AG08396 (cell line): ENCODE measurements around the gene SDK1.

Source experiments
- DNase-seq: peaks from one replicate; pipeline ENCODE4 v3.0.0; 2012; ENCODE audit warnings: low spot score, mixed read lengths

The SDK1 gene

DNA sequence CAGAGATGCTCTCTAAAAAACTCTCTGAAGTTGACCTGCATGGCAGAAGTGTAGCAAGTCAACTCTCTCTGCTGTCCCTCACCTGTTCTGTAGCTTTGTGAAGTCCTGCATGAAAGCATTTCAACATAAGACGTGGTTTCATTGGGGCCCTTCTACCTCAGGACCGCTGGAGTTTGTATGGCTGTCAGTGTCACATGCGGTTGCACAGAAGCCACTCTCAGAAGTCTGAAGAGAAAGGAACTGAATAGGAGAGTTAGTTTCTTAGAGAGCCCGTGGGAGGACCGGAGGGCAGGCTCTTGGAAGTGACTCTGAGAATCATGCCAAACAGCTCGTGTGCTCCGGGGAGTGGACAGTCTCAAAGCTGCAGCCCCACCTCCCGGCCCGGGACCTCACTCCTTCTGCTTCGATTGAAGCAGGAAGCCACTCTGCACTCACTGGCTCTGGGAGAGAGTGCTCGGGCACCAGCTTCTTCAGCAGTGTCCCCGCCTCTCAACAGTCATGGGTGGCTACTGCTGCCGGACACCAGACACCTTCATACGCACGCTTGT, 486.7 kb downstream of the SDK1 start:
- no peak for DNase-seq

DNA sequence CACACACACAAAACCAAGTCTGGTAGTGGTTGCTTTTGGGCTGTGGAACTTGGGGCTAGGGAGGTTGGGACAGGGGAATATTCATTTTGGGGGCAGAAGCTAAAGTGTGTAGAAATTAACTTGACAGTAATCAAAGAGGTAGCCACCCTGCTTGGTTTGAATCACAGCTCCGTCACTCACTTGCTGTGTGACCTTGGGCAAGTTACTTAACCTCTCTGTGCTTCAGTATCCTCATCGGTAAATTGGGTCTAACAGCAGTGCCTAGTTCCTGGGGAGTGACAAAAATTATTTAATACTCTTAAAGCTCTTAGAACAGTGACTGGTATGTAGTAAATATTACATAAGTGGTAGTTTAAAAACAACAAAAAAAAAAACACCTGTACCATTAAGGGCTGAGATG, 489.8 kb downstream of the SDK1 start:
- DNase-seq, result no peak

DNA sequence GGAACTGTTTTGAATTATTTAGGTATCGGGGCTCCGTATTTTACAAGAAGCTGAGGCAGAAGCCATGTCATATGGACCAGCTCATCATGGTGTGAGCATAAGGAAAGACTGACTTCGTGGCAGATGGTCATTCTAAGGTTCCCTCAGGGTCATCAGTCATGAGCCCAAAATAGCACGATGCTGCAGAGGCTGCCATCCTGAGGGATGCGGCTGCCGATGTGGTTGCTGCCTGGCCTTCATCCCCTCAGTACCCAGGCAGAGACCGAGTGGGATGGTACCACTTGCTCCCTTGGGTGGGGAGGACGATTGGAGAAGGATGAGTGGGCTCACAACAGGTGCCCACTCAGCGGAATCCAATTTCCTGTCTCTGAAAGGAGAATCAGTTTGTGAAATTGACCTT, 490.3 kb downstream of the SDK1 start:
- no peak for DNase-seq

DNA sequence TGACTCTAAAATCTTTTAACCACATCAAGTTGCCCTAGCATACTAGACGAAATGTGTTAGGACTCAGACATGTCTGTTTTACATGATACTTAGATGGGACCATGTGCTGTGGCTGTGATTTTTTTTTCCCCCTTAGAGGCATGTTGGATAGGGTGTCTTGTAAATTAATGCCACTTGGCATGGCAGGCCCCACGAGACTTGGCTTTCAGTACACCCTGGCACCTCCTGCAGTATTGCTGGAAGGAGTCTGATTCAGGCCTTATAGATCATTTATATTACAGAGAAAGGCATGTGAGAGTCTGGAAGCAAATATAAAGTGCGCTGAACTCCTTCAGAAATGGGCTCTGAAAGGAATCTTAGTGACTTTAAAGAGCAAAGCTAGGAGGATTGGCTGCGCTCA, 494.1 kb downstream of the SDK1 start:
- DNase-seq, result no peak

DNA sequence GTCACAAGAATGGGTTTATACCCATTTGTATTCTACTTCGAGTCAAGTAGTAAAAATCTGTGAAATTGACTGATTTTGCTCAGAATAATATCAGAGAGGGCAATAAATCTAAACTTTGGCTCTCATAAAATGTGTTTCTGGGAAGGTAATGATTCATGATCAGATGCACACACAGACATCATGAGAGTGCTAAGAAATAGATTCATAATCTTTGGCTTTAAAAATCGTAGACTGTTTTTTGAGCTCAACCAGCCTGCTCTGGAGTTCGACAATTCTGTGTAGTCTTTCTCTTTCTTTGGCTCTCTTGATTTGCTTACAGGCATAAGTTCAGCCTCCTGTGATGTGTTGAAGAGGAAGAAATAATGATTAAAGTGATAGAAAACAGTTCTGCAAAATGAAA, 494.7 kb downstream of the SDK1 start:
- DNase-seq, result no peak

DNA sequence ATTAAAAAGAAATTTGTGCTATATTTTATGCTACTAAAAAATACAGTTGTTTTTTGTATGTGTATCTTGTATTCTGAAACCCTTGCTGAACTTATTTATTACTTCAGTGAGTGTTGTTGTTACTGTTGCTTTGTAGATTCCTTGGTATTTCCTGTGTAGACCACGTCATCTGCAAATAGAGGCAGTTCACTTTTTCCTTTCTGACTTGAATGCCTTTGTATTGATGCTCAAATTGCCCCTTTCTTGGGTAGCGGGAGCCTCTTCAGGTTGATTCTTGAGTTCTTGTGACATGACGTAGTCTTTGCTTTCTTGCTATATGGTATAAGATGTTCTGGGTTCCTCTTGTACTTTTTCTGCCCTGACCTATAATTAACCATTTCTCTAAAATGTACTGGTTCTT, 504.1 kb downstream of the SDK1 start:
- DNase-seq, result no peak

DNA sequence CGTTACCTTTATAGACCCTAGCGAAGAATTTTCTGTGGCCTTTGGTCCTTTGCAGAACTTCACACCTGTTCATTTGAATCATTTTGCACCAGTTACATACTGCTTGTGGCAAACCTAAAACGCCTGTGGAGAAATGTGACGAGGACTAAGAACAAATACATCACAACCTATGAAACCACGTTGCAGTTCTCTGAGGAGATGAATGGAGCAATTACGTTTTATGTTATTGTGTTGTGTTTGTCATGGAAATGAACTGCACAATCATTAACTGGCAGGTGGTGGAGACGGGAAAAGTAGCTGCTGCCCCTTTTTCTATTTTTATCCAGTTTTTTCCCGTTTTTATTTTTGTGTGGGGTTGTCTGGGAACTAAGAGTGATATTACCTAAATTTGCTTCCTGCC, 505.5 kb downstream of the SDK1 start:
- DNase-seq, result no peak

DNA sequence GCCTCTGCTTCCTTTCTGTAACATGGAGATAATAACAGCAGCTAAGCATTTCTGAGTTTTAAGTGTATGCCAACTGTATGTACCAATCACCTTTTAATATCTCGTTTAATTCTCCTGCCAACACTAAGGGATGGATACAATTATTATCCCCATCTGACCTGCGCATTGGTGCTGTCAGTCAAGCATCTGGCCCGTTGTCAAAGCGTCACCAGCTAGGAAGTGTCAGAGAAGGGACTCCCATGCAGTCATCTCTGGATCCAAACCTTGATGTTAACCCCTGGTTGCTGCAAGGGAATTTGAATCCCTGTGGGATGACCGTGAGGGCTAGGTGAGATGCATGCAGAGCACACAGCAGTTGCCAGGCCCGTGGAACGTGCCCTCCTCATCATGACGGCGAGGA, 506.8 kb downstream of the SDK1 start:
- no peak for DNase-seq

DNA sequence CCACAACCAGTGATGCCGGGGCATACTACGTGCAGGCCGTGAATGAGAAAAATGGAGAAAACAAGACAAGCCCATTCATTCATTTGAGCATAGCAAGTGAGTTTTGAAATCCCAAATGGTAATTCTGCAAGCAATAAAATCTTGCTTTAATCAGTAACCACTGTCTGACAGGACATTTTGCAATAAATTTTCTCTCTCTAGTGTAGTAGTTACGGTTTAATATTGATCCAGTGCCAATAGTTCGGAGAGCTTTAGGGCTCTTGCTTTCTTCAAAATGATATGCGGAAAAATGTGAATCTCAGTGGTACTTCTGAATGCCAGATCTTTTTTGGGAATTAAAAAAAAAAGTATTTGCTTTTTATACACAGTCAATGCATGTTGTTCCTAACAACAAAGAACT, 520.4 kb downstream of the SDK1 start:
- no peak for DNase-seq

DNA sequence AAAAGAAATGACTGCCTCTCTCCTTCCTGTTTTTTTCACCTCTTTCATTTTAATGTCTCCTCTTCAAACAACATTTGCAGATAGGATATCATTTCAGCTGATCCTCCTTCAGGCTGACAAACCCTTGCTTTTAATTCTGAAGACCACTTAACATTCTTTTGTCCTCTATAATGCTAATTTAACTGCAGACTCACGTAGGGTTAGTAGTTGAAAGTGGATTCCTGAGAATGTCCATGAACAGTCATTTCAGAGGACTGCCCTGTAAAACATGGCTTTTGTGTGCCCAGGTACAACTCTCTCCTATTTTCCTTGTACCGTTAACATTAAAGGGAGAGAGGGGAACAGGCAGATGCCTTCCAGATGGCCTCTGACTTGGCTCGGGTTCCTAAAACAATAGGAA, 524.4 kb downstream of the SDK1 start:
- no peak for DNase-seq

DNA sequence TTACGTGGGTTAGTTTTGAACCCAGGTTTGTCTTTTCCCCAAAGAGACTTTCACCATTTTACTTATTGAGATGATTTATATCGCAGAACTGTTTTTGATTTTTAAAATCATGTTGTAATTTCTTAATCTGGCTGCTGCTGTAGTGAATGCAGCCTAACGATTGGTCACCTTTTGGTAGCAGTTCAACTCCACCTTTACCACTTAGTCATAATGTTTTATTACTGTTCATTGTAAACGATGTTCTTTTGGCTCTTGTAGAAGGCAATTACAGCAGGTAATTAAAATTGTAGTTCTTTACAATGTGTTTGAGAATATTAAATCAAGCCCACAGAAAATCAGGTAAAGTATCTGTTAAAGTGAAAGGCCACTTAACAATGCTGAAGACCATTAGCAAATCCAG, 531.1 kb downstream of the SDK1 start:
- DNase-seq, result no peak

DNA sequence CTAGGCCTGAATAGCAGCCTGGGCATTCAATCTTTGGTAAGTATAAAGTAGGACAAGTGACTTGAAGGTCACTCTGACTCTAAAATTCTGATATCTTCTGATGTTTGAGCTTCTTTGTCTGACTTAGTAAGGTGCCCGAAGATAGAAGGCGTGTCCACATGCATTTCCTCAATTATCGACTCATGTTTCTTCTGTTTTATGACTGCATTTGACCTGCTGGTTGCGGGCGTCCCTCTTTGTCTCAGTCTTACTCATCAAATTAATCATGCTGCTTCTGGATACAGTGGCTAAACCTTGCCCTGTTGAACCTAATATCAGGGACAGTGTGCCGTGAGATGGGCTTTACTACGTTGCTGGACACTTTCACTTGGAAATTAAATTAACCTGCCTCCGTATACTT, 534.1 kb downstream of the SDK1 start:
- DNase-seq, result no peak

DNA sequence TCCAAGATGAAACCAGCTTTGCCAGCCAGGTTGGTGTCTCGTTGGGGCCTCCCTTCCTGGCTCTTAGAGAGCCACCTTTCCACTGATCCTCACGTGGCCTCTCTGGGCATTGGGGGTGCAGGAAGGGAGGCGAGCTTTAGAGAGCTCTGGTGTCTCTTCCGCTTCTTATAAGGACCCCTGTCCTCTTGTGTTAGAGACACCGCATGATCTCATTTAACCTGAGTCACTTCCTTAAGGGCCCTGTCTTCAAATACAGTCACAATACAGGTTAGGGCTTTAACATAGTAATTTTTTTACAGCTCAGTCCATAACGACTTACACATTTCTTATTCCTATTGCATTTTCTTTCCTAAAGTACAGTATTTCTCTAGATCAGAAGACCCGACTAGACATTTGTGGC, 535.8 kb downstream of the SDK1 start:
- DNase-seq, result no peak

DNA sequence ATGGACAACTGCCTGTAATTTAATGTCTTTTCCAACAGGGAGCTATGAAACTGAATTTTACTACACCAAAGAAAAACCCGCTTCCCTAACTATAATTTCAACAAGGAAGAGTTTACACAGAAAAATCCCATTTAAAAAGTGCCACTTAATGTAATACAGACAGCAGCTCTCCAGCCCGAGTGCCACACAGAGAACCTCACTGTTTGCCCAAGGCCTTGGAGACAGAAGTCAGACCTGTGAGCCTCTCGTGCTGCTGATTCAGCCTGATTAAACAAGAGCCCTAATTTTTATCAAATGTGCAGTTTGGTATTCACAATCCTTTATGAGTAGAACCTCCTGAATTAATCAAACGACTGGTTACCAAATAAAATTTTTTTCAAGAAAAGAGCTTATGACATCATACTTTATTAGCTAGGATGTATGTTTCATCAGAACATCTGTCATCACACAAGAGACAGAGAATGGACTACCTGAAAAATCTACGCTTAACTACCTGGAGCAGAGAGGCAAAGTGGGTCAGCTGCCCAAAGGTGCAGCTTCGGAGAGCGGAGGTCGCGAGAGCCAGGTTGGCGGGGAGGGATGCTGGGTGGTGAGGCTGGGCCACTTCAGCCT, 543.6 kb downstream of the SDK1 start:
- no peak for DNase-seq

DNA sequence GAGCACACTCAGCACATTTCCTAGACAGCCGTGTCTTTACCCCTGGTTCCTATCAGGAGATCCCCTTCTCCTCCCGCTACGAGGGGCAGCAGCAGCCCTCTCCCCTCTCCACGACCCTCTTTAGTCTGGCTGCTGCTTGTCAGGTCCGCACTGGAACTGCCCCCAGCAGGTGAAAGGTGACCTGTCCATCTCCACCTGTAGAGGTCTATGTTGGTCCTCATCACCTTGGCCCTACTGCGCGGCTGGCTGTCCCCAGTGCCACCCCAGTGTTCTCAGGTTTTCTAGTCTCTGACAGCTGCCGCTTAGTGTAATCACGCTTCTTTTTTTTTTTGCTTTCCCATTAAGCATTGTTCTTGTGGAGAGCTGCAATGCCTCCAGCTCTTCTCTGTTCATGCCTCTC, 545.7 kb downstream of the SDK1 start:
- DNase-seq, result no peak

DNA sequence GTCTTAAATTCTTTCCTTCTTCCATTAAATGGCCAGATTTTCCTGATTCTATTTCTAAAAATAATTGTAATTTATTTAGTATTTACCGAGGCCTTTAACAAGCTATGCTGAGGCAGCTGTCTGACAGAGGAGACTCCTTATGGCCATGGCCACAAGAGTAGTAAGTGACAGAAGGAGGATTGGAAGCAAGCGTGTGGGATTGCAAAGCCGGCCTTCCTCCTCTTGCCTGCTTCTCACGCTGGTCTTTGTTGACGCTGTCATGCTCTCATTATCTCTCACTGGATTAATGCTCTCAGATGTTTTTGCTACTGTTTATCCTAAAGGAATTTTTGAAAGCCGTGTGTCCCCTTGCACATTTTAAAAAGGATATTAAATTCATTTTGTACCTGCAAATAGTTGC, 546.3 kb downstream of the SDK1 start:
- no peak for DNase-seq

DNA sequence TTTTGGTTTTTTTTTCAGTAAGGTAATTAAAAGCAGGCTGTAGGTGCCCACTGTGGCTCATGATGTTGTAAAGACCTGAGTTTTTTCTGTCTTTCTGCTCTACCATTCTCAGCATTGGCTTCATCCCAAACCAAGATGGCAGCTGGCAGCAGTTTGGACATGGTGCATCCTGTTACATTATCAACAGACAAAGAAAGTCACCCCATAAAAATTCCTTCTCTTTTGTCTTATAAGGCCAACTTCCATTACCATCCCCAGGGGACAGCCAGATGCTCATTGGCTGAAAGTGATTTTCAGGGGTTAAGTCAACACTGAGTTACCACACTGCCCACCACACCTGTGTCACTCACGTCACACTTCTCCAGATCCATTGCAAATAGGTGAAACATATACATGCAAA, 558.4 kb downstream of the SDK1 start:
- DNase-seq, result no peak

DNA sequence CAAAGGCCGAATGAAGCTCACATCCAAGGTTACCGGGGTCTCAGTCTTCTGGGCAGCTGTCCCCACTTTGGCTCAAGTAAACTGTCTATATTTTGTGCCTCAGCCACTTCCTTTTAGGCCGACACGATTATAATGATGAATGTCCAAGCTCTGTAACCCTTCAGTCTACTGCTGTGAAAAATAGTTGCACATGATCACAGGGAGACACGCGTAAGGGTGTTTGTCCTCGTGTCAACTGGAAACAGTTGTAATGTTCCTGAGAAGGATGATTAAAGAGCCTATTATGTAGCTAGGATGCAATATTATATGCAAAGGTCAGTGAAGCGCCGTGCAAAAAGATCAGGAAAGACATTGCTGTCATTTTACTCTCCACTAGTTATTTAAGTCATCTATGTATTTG, 559.9 kb downstream of the SDK1 start:
- DNase-seq, result no peak

DNA sequence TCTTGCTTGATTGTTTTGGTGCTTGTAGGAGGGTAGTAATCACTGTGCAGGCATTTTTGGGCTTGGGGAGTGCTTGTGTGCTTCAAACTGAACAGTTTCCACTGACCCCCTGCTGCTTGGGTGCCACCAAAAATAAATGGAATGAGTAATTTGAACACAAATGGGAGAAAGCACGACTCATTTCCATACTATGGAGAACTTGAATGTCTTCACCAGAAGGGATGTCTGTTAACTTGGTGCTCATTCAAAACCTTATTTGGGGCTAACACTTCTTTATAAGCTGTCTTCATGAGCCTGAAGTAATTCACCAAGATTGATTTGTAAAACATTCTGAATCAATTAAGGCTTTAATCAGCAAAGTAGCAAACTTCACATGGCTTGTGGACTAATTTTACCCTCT, 560.3 kb downstream of the SDK1 start:
- no peak for DNase-seq

DNA sequence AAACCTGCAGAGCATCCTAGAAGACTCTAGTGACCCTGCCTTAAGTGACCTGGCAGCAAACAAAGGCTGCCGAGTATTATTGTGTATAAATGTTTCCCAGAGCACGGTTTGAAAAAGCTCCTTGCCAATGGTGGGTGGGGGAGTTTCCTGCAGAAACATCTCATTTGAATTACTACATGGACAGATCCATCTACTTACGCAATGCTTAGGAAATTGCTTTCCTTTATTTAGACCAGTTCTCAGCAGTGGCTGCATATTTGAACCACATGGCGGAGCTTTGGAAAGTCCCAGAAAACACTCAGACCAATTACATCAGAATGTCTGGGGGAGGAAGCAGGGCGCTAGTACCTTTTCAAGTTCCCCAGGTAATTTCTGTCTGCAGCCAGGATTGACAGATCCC, 560.9 kb downstream of the SDK1 start:
- DNase-seq, result no peak

DNA sequence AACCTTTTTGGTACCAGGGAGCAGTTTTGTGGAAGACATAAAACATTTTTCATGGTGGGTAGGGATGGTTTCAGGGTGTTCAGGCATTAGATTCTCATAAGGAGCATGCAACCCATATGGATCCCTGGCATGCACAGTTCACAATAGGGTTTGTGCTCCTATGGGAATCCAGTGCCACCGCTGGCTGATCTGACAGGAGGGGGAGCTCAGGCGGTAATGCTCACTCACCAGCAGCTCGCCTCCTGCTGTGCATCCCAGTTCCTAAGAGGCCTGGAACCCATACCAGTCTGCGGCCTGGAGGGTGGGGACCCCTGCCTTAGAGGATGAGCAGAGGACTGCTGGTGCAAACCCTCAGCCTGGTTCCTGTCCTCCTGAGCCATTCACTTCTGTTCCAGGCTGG, 561.7 kb downstream of the SDK1 start:
- no peak for DNase-seq

DNA sequence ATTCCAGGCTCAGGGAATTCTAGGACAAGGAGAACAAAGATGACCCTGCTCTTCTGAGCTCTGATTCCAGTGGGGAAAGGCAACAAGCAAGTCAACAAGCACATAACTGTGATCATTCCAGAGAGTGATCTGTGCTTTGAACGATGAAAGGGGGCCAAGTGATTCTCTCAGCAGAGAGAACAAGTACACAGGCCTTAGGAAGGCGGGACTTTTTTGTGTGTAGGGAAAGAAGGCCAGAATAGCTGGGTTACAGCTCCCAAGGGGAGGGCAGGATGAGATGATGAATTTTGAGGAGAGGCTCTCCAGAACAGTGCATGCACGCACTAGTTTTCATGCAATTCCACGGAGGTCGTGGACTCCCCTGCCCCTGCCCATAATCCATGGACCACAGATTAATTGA, 565.2 kb downstream of the SDK1 start:
- DNase-seq, result no peak

DNA sequence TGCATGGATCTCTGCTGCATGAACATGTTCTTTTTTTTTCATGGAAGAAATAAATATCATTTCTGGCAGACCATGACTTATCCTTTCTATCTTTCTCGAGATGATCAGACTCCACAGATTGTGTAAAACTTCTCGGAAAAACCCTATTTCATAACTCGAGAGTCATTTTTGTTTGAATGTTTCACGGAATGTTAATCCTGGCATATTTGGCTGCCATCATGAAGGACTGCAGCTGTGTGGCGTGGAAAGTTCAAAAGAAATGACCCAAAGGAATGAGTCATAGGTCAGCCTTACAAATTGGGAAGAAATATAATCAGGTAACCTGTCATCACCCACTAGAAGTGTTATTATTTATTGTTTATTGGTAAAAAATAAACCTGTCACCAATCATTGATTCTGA, 566.8 kb downstream of the SDK1 start:
- no peak for DNase-seq

DNA sequence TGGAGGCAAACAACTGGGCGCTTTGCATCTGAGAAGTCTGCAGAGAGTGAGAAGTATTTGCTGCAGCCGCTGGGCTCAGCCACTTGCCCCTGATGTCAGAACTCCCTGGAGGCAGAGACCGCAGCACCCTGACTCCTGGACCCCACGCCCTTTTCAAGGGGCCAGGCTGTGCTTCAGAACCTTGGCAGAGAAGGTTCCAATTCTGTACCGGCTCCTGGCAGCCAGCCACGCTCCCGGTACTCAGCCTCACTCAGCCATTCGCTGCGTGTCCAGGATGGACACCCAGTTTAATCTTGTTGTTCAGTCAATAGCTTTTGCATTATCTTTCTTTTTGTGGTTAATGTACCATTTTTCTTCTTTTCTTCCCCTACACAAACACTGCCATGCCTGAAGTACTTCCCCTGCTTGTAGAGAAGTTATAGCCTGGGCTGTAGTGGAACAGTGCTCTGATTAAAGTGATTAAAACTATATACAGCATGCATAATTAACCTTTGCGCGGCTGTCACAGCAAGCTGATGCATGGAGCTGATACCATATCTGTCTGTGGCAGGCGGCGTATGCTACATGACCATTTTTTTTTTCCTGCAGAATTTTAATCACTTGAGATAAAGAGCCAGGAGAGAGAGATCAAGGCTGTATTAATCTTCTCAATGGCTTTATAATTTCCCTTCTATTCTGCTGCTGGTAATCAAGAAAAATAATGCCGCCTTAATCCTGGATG, 578.5 kb downstream of the SDK1 start:
- DNase-seq, result no peak
